Nephron (organoid): ENCODE data around the gene EGFL6.

Experiments used
- H3K27ac Mint-ChIP-seq, 3 experiments: 2 replicates each; pipeline ENCODE4 v1.8.0; 2020; ENCODE audit warnings: mixed read lengths in 3 of 3, mild to moderate bottlenecking in 2 of 3, moderate library complexity in 1 of 3
- H3K27me3 Mint-ChIP-seq: 2 replicates; pipeline ENCODE4 v1.8.0; 2021; ENCODE audit warnings: low read depth, mild to moderate bottlenecking, moderate library complexity, mixed read lengths
- H3K36me3 Mint-ChIP-seq: 2 replicates; pipeline ENCODE4 v1.8.0; 2020; ENCODE audit warnings: low read depth, mixed read lengths
- H3K4me1 Mint-ChIP-seq: 2 replicates; pipeline ENCODE4 v1.8.0; 2020; ENCODE audit warnings: mixed read lengths
- H3K4me3 Mint-ChIP-seq, 3 experiments: 2 replicates each; pipeline ENCODE4 v1.8.0; 2020; ENCODE audit warnings: mild to moderate bottlenecking in 3 of 3, mixed read lengths in 3 of 3, moderate library complexity in 2 of 3
- H3K9me3 Mint-ChIP-seq: 2 replicates; pipeline ENCODE4 v1.8.0; 2020; ENCODE audit warnings: mixed read lengths
- CTCF ChIP-seq, 3 experiments: fragments of 200-600 bp; sonication (generic); IDR thresholded peaks; one replicate each; pipeline ENCODE4 v1.5.0; 2021; ENCODE audit warnings: antibody characterized with exemption in 3 of 3; ENCODE audit not compliant: unreplicated experiment in 3 of 3

Gene EGFL6

GRCh38 chrX:13574600-13574999 is 5.2 kb downstream of the EGFL6 start:
- Mint-ChIP-seq H3K4me3 (no peak overlapping the region), H3K36me3 (no peaks in the 10 kb centered on the region), H3K4me1 (no peaks in the 10 kb centered on the region), H3K9me3 (peaks cover 13% of the 10 kb centered on the region), H3K27me3 (peaks cover 8% of the 10 kb centered on the region), H3K27ac (no peak overlapping the region)
- no peak for TF ChIP-seq CTCF (IDR thresholded peaks at IDR 0.05; ENCODE audit: unreplicated experiment in 3 of 3)

- H3K27ac Mint-ChIP-seq = no peak overlapping the region
- no peak for TF ChIP-seq CTCF (IDR thresholded peaks at IDR 0.05; ENCODE audit: unreplicated experiment in 3 of 3)
- peaks cover 19% of the 10 kb centered on the region for H3K9me3 Mint-ChIP-seq
- peaks cover 5% of the 10 kb centered on the region for H3K4me1 Mint-ChIP-seq
- peaks cover 4% of the 10 kb centered on the region for H3K27me3 Mint-ChIP-seq
- no peak overlapping the region for H3K4me3 Mint-ChIP-seq
- H3K36me3 Mint-ChIP-seq = no peaks in the 10 kb centered on the region
These were observed 10.3 kb downstream of the EGFL6 start for GRCh38 chrX:13579661-13580060.

GRCh38 chrX:13581554-13581953 is 12.2 kb downstream of the EGFL6 start:
- no peak overlapping the region for H3K4me3 Mint-ChIP-seq
- peaks cover 23% of the 10 kb centered on the region for H3K9me3 Mint-ChIP-seq
- H3K27me3 Mint-ChIP-seq = peaks cover 8% of the 10 kb centered on the region
- TF ChIP-seq CTCF (IDR thresholded peaks at IDR 0.05; ENCODE audit: unreplicated experiment in 3 of 3) = no peak
- peak overlapping the region; percentile 37 to 86 (median 66) for H3K27ac Mint-ChIP-seq
- H3K36me3 Mint-ChIP-seq = no peaks in the 10 kb centered on the region
- peaks cover 5% of the 10 kb centered on the region for H3K4me1 Mint-ChIP-seq

GRCh38 chrX:13587786-13588477 is 18.5 kb downstream of the EGFL6 start:
- Mint-ChIP-seq H3K4me3 (no peak overlapping the region), H3K27me3 (peaks cover 6% of the 10 kb centered on the region), H3K36me3 (no peaks in the 10 kb centered on the region), H3K27ac (peak overlapping the region; percentile 42 to 78 (median 50)), H3K4me1 (peaks cover 5% of the 10 kb centered on the region), H3K9me3 (peaks cover 13% of the 10 kb centered on the region)
- TF ChIP-seq CTCF (IDR thresholded peaks at IDR 0.05; ENCODE audit: unreplicated experiment in 3 of 3) = no peak

GRCh38 chrX:13590207-13590606 is 20.8 kb downstream of the EGFL6 start:
- Mint-ChIP-seq H3K9me3 (peaks cover 13% of the 10 kb centered on the region), H3K36me3 (no peaks in the 10 kb centered on the region), H3K27me3 (no peaks in the 10 kb centered on the region), H3K4me3 (no peak overlapping the region), H3K27ac (peak overlapping the region in 1 of 3 experiments; percentile 65), H3K4me1 (peaks cover 5% of the 10 kb centered on the region)
- no peak for TF ChIP-seq CTCF (IDR thresholded peaks at IDR 0.05; ENCODE audit: unreplicated experiment in 3 of 3)

GRCh38 chrX:13590914-13591313 is 21.5 kb downstream of the EGFL6 start:
- no peak for TF ChIP-seq CTCF (IDR thresholded peaks at IDR 0.05; ENCODE audit: unreplicated experiment in 3 of 3)
- Mint-ChIP-seq H3K36me3 (no peaks in the 10 kb centered on the region), H3K27ac (peak overlapping the region in 1 of 3 experiments; percentile 65), H3K4me1 (peaks cover 5% of the 10 kb centered on the region), H3K4me3 (no peak overlapping the region), H3K27me3 (no peaks in the 10 kb centered on the region), H3K9me3 (peaks cover 10% of the 10 kb centered on the region)
